Measurements from ENCODE around the gene RPTOR. TPM values are rescaled to one million over a fixed set of nuclear protein-coding genes. Genes with fewer than 3 reads are reported as not detected.

Gene RPTOR
- total and polyA plus RNA-seq, 10 of the 15 experiments (the other 5 are each of a cell fraction or from before 2014, with no cell fraction given) = 0.18 to 32.1 (median 7.8) TPM

GRCh38 chr17:80652756-80653330 lies 108.2 kb downstream of the RPTOR start:
- DNase-seq (ENCODE audit: low read depth, low spot score) (no peak), ATAC-seq (no peak), FAIRE-seq (no peak)
- Histone ChIP-seq H3K4me1 (ENCODE audit: control insufficient read depth, insufficient read depth, low read length) (peaks cover 4% of the 10 kb centered on the region), H3K79me2 (ENCODE audit: control insufficient read depth, insufficient read depth, low read length) (peaks cover 7% of the 10 kb centered on the region), H3K27ac (ENCODE audit: control insufficient read depth, insufficient read depth) (no peak overlapping the region), H3K36me3 (ENCODE audit: control insufficient read depth in 2 of 2, insufficient read depth in 2 of 2, low read length in 1 of 2) (no peaks in the 10 kb centered on the region), H3K4me2 (ENCODE audit: control insufficient read depth, insufficient read depth) (no peak overlapping the region), H3K9ac (ENCODE audit: control insufficient read depth, insufficient read depth, low read length) (no peak overlapping the region), H2AFZ (ENCODE audit: control insufficient read depth, low read depth, low read length) (no peak overlapping the region), H3K9me3 (replicated peaks; ENCODE audit: control insufficient read depth, insufficient read depth, low read length) (peaks cover 5% of the 10 kb centered on the region; the same call in 2 of the 3 replicates), H4K20me1 (ENCODE audit: control insufficient read depth, insufficient read depth) (no peaks in the 10 kb centered on the region), H3K4me3 (no peak overlapping the region), H3K27me3 (replicated peaks in 1 of 2; ENCODE audit: control insufficient read depth in 2 of 2, insufficient read depth in 2 of 2, low read length in 1 of 2) (no peaks in the 10 kb centered on the region)
- no TSS peak for BruUV-seq (replicated peaks)
- 83% methylated on average over 3 of the region's 3 CpGs for WGBS (ENCODE audit: insufficient coverage, insufficient replicate concordance, low lambda C conversion rate, missing lambda C conversion rate)
- TF ChIP-seq MXI1 (IDR thresholded peaks at IDR 0.05; ENCODE audit: low read depth, low read length) = no peak
- TF ChIP-seq ZNF622 (IDR thresholded peaks at IDR 0.05) = no peak
- TF ChIP-seq IKZF2 (IDR thresholded peaks at IDR 0.05) = no peak
- TF ChIP-seq, protein P1, sequence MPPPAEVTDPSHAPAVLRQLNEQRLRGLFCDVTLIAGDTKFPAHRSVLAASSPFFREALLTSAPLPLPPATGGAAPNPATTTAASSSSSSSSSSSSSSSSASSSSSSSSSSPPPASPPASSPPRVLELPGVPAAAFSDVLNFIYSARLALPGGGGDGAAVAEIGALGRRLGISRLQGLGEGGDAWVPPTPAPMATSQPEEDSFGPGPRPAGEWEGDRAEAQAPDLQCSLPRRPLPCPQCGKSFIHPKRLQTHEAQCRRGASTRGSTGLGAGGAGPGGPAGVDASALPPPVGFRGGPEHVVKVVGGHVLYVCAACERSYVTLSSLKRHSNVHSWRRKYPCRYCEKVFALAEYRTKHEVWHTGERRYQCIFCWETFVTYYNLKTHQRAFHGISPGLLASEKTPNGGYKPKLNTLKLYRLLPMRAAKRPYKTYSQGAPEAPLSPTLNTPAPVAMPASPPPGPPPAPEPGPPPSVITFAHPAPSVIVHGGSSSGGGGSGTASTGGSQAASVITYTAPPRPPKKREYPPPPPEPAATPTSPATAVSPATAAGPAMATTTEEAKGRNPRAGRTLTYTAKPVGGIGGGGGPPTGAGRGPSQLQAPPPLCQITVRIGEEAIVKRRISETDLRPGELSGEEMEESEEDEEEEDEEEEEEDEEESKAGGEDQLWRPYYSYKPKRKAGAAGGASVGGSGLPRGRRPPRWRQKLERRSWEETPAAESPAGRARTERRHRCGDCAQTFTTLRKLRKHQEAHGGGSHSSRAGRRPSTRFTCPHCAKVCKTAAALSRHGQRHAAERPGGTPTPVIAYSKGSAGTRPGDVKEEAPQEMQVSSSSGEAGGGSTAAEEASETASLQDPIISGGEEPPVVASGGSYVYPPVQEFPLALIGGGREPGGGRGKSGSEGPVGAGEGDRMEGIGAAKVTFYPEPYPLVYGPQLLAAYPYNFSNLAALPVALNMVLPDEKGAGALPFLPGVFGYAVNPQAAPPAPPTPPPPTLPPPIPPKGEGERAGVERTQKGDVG (CRISPR knock-in tag; IDR thresholded peaks at IDR 0.05) = no peak
- TF ChIP-seq HDGF (IDR thresholded peaks at IDR 0.05) = no peak
- TF ChIP-seq ZNF217 (IDR thresholded peaks at IDR 0.05) = no peak
- no peak for TF ChIP-seq ATF7 (IDR thresholded peaks at IDR 0.05; ENCODE audit: low read depth)
- no peak for TF ChIP-seq CHD1 (IDR thresholded peaks at IDR 0.05; ENCODE audit: low read depth, low read length)
- TF ChIP-seq, protein P2, sequence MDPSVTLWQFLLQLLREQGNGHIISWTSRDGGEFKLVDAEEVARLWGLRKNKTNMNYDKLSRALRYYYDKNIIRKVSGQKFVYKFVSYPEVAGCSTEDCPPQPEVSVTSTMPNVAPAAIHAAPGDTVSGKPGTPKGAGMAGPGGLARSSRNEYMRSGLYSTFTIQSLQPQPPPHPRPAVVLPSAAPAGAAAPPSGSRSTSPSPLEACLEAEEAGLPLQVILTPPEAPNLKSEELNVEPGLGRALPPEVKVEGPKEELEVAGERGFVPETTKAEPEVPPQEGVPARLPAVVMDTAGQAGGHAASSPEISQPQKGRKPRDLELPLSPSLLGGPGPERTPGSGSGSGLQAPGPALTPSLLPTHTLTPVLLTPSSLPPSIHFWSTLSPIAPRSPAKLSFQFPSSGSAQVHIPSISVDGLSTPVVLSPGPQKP (IDR thresholded peaks at IDR 0.05; ENCODE audit: low read depth, low read length) = no peak
- no peak for TF ChIP-seq STAT3 (IDR thresholded peaks at IDR 0.05; ENCODE audit: low read depth, low read length)
- TF ChIP-seq, protein P3, sequence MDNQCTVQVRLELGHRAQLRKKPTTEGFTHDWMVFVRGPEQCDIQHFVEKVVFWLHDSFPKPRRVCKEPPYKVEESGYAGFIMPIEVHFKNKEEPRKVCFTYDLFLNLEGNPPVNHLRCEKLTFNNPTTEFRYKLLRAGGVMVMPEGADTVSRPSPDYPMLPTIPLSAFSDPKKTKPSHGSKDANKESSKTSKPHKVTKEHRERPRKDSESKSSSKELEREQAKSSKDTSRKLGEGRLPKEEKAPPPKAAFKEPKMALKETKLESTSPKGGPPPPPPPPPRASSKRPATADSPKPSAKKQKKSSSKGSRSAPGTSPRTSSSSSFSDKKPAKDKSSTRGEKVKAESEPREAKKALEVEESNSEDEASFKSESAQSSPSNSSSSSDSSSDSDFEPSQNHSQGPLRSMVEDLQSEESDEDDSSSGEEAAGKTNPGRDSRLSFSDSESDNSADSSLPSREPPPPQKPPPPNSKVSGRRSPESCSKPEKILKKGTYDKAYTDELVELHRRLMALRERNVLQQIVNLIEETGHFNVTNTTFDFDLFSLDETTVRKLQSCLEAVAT (IDR thresholded peaks at IDR 0.05) = no peak
- TF ChIP-seq SMARCA5 (IDR thresholded peaks at IDR 0.05) = no peak
- TF ChIP-seq RFX5 (IDR thresholded peaks at IDR 0.05; ENCODE audit: low read depth, low read length) = no peak
- no peak for TF ChIP-seq ZNF384 (IDR thresholded peaks at IDR 0.05; ENCODE audit: borderline replicate concordance, low read depth, low read length)
- TF ChIP-seq, protein P4, sequence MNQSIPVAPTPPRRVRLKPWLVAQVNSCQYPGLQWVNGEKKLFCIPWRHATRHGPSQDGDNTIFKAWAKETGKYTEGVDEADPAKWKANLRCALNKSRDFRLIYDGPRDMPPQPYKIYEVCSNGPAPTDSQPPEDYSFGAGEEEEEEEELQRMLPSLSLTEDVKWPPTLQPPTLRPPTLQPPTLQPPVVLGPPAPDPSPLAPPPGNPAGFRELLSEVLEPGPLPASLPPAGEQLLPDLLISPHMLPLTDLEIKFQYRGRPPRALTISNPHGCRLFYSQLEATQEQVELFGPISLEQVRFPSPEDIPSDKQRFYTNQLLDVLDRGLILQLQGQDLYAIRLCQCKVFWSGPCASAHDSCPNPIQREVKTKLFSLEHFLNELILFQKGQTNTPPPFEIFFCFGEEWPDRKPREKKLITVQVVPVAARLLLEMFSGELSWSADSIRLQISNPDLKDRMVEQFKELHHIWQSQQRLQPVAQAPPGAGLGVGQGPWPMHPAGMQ (IDR thresholded peaks at IDR 0.05; ENCODE audit: borderline replicate concordance) = no peak
- no peak for TF ChIP-seq CREB1 (IDR thresholded peaks at IDR 0.05; ENCODE audit: low read depth)
- TF ChIP-seq RUNX3 (IDR thresholded peaks at IDR 0.05; ENCODE audit: low read length) = no peak
- no peak for TF ChIP-seq RAD21 (IDR thresholded peaks at IDR 0.05; ENCODE audit: insufficient read depth, low read depth, low read length)
- POLR2A ChIA-PET = no interaction called here
- in situ Hi-C loops (cut with MboI) = no loop called here
- CTCF ChIA-PET = no interaction called here
- RAD21 ChIA-PET (ENCODE audit: unreplicated experiment) = no interaction called here
- SMC1A ChIA-PET (ENCODE audit: uncharacterized antibody, unreplicated experiment) = no interaction called here
- intact Hi-C loops (cut with micrococcal nuclease; ENCODE audit: unreplicated experiment) = no loop called here
